Stimulated activated memory B cell treated with anti-CD40 and anti-IgM and Interleukin-4, amounts not matched to agents 10 μg/mL and 1 μg/mL and 100 μg/mL, for 72 hours (primary cell): ENCODE measurements around the gene TMEM145.
A peak's percentile ranks its signal among the peaks of the same experiment; 100 is the strongest.

Experiments
- ATAC-seq: fragments of 150-1000 bp; cut with Tn5 transposase; 2 replicates; pipeline ENCODE4 v1.10.0; 2021
- H3K27ac Mint-ChIP-seq: one replicate; pipeline ENCODE4 v1.8.0; 2022; ENCODE audit warnings: mild to moderate bottlenecking, mixed read lengths
- H3K27me3 Mint-ChIP-seq: one replicate; pipeline ENCODE4 v1.8.0; 2022; ENCODE audit warnings: mixed read lengths
- H3K36me3 Mint-ChIP-seq: one replicate; pipeline ENCODE4 v1.8.0; 2022; ENCODE audit warnings: mixed read lengths
- H3K4me1 Mint-ChIP-seq: one replicate; pipeline ENCODE4 v1.8.0; 2022; ENCODE audit warnings: mixed read lengths
- H3K4me3 Mint-ChIP-seq: one replicate; pipeline ENCODE4 v1.8.0; 2022; ENCODE audit warnings: mild to moderate bottlenecking, moderate library complexity, mixed read lengths
- H3K9me3 Mint-ChIP-seq: one replicate; pipeline ENCODE4 v1.8.0; 2022; ENCODE audit warnings: mixed read lengths

The TMEM145 gene

DNA sequence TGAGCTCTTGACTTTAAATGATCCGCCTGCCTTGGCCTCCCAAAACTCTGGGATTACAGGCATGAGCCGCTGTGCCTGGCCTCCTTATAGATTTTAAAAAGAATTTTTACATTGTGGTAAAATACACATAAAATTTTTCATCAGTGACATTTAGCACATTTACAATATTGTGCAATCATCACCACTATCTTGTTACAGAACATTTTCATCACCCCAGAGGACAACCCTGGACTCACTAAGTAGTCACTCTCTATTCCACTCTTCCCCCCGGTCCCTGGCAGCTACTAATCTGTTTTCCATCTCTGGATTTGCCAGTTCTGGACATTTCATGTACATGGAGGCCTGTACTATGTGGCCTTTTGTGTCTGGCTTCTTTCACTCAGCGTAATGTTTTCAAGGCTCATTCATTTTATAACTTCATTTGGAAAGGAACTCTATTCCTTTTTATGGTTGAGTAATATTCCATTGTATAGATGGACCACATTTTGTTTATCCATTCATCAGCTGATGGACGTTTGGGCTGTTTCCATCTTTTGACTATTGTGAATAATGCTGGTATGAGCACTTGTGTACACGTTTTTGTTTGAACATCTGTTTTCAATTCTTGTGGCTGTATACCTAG is 32.2 kb downstream of the TMEM145 start:
- no peak overlapping the region for H3K27ac Mint-ChIP-seq
- no peak for ATAC-seq
- no peaks in the 10 kb centered on the region for H3K4me1 Mint-ChIP-seq
- H3K9me3 Mint-ChIP-seq: no peaks in the 10 kb centered on the region
- peaks cover 46% of the 10 kb centered on the region for H3K36me3 Mint-ChIP-seq
- H3K4me3 Mint-ChIP-seq: no peak overlapping the region
- no peaks in the 10 kb centered on the region for H3K27me3 Mint-ChIP-seq

DNA sequence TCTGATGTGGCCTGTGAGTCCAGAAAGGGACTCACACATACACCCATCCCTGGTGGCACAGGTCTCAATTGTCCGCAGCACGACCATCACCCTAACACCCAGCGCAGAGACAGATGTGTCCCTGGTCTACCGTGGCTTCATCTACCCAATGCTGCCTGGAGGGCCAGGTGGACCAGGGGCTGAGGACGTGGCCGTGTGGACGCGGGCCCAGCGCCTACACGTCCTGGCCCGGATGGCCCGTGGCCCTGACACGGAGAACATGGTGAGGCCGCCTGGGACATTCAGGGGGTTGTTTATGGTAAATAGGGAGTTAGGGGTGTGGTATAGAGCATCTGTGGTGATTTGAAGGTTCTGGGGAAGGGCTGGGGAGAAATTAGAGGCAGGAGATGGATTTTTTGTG is 35.1 kb downstream of the TMEM145 start:
- H3K4me3 Mint-ChIP-seq: no peak overlapping the region
- no peak for ATAC-seq
- peaks cover 11% of the 10 kb centered on the region for H3K4me1 Mint-ChIP-seq
- H3K27me3 Mint-ChIP-seq: no peaks in the 10 kb centered on the region
- H3K27ac Mint-ChIP-seq: no peak overlapping the region
- no peaks in the 10 kb centered on the region for H3K9me3 Mint-ChIP-seq
- H3K36me3 Mint-ChIP-seq: peaks cover 49% of the 10 kb centered on the region

DNA sequence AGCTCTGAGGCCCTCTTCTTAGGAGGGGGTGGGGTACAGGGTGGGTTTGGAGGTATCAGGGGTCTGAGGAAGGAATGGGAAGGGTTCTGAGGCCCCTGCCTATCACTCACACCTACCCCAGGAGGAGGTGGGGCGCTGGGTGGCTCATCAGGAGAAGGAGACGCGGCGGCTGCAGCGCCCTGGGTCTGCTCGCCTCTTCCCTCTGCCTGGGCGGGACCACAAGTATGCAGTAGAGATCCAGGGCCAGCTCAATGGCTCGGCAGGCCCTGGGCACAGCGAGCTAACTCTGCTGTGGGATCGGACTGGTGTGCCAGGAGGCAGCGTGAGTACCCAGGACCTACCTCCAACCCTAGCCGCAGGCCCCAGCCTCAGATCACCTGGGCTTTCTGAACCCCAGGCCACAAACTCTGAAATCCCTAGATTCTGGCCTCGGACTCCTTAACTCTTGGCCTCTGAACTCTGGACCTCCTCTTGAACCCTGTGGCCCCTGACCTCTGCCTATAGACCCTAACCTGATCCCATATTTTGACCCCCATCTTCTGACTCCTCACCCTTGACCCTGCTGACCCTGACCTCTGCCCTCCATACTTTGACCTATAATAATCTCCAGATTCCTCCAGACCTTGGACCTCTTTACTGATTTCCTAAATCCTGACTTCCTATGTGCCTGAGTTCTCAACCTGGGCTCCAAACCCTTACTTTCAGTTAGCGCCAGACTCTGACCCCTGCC is 36.4 kb downstream of the TMEM145 start:
- H3K4me3 Mint-ChIP-seq: no peak overlapping the region
- no peaks in the 10 kb centered on the region for H3K9me3 Mint-ChIP-seq
- ATAC-seq: no peak
- H3K27me3 Mint-ChIP-seq: no peaks in the 10 kb centered on the region
- H3K27ac Mint-ChIP-seq: no peak overlapping the region
- H3K4me1 Mint-ChIP-seq: peaks cover 11% of the 10 kb centered on the region
- H3K36me3 Mint-ChIP-seq: peaks cover 49% of the 10 kb centered on the region

DNA sequence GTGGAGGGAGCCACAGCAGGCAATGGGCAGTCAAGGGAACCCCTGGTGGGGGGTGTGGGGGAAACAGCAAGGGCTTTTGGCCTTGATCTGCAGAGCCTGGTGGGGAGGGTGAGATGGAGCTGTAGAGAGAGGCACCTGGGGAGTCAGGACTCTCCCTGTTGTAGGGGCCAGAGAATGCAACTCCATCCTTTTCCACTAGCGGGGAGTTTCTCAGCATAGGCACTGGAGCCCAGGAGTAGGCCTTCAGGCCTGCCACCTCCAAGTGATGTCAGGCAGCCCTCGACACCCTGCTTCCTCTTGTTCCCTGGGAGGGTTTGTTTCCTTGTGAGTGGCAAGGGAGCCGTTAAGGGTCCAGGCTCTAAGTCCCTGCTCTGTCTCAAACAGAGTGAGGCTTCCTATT is 37.3 kb downstream of the TMEM145 start:
- Mint-ChIP-seq H3K4me3 (no peak overlapping the region), H3K4me1 (peaks cover 11% of the 10 kb centered on the region), H3K27me3 (no peaks in the 10 kb centered on the region), H3K27ac (no peak overlapping the region), H3K36me3 (peaks cover 46% of the 10 kb centered on the region), H3K9me3 (no peaks in the 10 kb centered on the region)
- ATAC-seq: no peak

DNA sequence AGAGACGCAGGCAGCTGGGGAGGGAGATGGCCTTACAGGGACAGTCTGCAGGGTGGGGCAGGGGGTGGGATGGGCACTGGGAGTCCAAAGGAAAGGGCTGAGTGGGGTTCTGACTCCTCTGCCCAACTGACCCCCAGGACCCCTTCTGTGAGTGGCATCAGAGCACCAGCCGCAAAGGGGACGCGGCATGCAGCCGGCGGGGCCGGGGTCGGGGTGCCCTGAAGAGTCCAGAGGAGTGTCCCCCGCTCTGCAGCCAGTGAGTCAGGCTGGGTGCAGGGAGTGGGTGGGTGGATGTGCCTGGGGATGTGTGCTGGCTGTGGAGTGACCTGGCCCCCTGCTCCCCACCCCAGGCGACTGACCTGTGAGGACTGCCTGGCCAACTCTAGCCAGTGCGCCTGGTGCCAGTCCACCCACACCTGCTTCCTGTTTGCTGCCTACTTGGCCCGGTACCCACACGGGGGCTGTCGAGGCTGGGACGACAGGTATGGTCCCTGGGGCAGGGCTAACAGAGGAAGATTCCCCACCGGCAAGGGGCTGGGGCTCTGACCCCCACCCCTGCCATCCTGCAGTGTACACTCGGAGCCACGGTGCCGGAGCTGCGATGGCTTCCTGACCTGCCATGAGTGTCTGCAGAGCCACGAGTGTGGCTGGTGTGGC is 38.1 kb downstream of the TMEM145 start:
- H3K4me1 Mint-ChIP-seq: peaks cover 11% of the 10 kb centered on the region
- H3K36me3 Mint-ChIP-seq: peaks cover 47% of the 10 kb centered on the region
- H3K9me3 Mint-ChIP-seq: no peaks in the 10 kb centered on the region
- H3K27me3 Mint-ChIP-seq: no peaks in the 10 kb centered on the region
- H3K27ac Mint-ChIP-seq: no peak overlapping the region
- no peak for ATAC-seq
- no peak overlapping the region for H3K4me3 Mint-ChIP-seq

DNA sequence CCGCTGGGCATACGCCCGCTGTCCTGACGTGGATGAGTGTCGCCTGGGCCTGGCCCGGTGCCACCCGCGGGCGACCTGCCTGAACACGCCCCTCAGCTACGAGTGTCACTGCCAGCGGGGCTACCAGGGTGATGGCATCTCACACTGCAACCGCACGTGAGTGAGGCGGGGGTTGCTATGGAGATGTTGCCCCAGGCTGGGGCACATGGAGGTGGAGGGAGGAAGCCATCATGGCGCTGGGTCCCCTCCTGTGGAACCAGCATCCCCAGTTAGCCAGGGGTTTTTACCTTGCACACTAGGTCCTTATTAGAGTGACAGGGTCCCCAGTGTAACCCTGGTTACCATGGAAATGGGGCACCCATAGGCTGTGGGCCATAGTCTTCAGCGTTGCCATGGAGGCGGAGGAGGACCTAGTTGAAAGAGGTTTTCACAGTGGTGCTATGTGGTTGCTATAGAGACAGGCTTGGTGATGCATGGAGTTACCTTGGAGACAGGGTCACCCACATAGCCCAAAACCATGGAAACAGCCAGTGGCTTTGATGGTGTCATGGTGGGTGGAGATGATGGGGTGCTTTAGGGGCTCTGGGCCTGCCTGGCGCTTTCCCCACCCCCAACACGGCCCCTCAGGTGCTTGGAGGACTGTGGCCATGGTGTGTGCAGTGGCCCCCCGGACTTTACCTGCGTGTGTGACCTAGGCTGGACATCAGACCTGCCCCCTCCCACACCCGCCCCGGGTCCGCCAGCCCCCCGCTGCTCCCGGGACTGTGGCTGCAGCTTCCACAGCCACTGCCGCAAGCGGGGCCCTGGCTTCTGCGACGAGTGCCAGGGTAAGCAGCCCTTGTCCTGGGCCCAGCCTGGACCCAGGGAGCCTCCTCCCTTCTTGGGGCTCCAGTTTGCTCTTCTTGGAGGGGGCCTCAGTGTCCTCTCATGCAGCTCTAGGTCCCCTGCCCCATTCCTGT is 39.5 kb downstream of the TMEM145 start:
- Mint-ChIP-seq H3K27ac (no peak overlapping the region), H3K4me1 (peaks cover 14% of the 10 kb centered on the region), H3K9me3 (no peaks in the 10 kb centered on the region), H3K27me3 (no peaks in the 10 kb centered on the region), H3K4me3 (no peak overlapping the region), H3K36me3 (peaks cover 50% of the 10 kb centered on the region)
- ATAC-seq: peak; percentile 58

DNA sequence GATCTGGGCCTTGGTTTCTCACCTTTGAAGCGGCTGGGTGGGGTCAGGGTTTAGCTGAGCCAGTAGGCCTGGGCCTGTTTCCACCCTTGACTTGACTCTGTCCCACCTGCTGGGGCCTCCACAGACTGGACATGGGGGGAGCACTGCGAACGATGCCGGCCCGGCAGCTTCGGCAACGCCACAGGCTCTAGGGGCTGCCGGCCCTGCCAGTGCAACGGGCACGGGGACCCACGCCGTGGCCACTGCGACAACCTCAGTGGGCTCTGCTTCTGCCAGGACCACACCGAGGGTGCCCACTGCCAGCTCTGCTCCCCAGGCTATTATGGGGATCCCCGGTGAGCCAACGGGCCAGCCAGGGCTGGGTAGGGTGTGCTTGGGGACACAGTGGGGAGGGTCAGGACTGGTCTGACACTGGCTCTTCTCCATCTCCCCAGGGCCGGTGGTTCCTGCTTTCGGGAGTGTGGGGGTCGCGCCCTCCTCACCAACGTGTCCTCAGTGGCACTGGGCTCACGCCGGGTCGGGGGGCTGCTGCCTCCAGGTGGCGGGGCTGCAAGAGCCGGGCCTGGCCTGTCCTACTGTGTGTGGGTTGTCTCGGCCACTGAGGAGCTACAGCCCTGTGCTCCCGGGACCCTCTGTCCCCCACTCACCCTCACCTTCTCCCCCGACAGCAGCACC is 40.4 kb downstream of the TMEM145 start:
- Mint-ChIP-seq H3K4me1 (peaks cover 17% of the 10 kb centered on the region), H3K27ac (peak overlapping the region; percentile 6), H3K27me3 (no peaks in the 10 kb centered on the region), H3K36me3 (peaks cover 51% of the 10 kb centered on the region), H3K4me3 (no peak overlapping the region), H3K9me3 (no peaks in the 10 kb centered on the region)
- no peak for ATAC-seq

DNA sequence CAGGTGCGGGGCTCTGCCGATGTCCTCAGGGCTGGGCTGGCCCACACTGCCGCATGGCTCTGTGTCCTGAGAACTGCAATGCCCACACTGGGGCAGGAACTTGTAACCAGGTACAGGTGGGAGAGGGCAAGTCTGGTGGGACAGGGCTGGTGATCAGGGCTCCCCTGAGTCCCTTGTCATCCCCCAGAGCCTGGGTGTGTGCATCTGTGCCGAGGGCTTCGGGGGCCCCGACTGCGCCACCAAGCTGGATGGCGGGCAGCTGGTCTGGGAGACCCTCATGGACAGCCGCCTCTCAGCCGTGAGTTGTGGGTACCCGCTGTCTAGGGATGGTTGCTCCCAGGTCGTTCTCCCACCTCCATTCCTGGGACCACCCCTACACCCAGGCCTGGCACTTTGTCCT is 42.8 kb downstream of the TMEM145 start:
- Mint-ChIP-seq H3K36me3 (peaks cover 53% of the 10 kb centered on the region), H3K9me3 (no peaks in the 10 kb centered on the region), H3K27ac (no peak overlapping the region), H3K27me3 (no peaks in the 10 kb centered on the region), H3K4me1 (peaks cover 17% of the 10 kb centered on the region), H3K4me3 (no peak overlapping the region)
- ATAC-seq: no peak

DNA sequence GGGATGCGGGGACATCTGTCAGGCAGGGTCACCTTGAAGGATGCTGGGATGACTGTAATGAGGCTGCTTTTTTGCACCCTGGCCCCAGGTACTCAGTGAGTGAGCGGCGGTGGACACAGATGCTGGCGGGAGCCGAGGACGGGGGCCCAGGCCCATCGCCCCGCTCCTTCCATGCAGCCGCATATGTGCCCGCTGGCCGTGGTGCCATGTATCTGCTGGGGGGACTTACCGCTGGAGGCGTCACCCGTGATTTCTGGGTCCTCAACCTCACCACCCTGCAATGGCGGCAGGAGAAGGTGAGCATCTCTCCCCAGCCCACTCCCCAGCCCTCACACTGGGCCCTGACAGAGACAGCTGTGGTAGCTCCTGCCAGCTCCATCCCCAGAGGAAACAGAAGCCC is 43.6 kb downstream of the TMEM145 start:
- H3K36me3 Mint-ChIP-seq: peaks cover 58% of the 10 kb centered on the region
- no peaks in the 10 kb centered on the region for H3K9me3 Mint-ChIP-seq
- no peaks in the 10 kb centered on the region for H3K27me3 Mint-ChIP-seq
- no peak overlapping the region for H3K27ac Mint-ChIP-seq
- ATAC-seq: no peak
- peaks cover 21% of the 10 kb centered on the region for H3K4me1 Mint-ChIP-seq
- no peak overlapping the region for H3K4me3 Mint-ChIP-seq

DNA sequence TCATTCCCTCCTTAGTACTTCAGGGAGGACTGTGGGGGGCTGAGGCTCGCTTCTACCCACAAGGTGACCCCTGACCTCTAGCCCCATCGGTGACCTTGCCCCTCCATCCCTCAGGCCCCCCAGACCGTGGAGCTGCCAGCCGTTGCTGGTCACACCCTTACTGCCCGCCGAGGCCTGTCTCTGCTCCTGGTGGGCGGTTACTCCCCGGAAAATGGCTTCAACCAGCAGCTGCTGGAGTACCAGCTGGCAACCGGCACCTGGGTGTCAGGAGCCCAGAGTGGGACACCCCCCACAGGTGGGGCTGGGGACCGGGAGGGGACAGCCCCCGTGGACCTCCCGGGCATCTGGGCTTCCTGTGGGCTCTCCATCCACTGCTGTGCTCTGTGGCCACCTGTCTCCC is 44.2 kb downstream of the TMEM145 start:
- H3K4me3 Mint-ChIP-seq: no peak overlapping the region

DNA sequence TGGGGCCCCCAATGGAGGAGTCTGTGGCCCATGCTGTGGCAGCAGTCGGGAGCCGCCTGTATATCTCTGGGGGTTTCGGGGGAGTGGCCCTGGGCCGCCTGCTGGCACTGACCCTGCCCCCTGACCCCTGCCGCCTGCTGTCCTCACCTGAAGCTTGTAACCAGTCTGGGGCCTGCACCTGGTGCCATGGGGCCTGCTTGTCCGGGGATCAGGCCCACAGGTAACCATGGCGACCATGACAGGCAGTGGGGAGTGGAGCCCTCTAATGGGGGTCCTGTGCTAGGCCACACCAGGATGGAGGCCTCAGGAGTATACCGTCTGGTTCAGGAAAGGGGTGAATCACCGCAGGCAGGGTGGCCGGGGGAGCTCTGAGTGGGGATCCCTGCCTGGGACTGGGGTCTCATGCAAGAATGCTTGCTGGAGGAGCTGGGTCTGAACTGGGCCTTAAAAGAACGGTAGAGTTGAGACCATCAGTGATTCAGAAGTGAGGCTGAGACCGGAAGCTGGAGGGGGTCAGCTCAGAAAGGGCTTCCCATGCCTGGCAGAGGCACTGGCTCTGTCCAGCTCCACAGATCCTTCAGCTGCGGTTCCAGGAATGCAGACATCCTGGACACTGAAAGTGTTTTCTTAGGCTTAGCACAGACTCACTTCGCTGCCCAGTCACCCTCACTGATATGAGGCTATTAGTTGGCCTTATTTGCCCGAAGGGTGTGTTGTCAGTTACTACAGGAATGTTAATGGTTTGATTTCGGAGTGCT is 47.9 kb downstream of the TMEM145 start:
- ATAC-seq: no peak

More for the DNA sequence above, 44.2 kb downstream of the TMEM145 start:
- peak overlapping the region; percentile 49 for H3K27ac Mint-ChIP-seq
- H3K9me3 Mint-ChIP-seq: no peaks in the 10 kb centered on the region
- H3K27me3 Mint-ChIP-seq: no peaks in the 10 kb centered on the region
- peaks cover 54% of the 10 kb centered on the region for H3K36me3 Mint-ChIP-seq
- ATAC-seq: no peak
- peaks cover 17% of the 10 kb centered on the region for H3K4me1 Mint-ChIP-seq

DNA sequence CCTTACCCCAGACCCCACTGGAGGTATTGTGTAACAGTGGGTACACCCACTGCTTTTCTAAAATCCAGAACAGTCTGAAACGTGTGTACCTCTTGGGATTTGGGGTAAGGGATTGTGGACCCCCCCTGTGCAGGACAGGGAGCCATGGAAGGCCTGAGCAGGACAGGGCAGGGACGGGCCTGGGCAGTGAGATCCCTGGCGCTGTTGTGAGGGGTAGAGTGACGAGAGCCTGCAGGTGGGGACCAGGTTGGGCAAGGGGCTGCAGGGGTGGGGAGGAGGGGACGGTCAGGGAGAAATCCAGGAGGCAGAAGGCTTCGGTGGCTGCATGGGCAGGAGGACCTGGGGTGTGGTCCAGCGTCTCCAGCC is 48.4 kb downstream of the TMEM145 start:
- H3K27me3 Mint-ChIP-seq: no peaks in the 10 kb centered on the region
- H3K4me1 Mint-ChIP-seq: peaks cover 44% of the 10 kb centered on the region
- H3K4me3 Mint-ChIP-seq: no peak overlapping the region
- no peaks in the 10 kb centered on the region for H3K9me3 Mint-ChIP-seq
- H3K36me3 Mint-ChIP-seq: peaks cover 50% of the 10 kb centered on the region
- peak overlapping the region; percentile 73 for H3K27ac Mint-ChIP-seq
- no peak for ATAC-seq

More for the DNA sequence above, 47.9 kb downstream of the TMEM145 start:
- H3K36me3 Mint-ChIP-seq: peaks cover 55% of the 10 kb centered on the region
- H3K27ac Mint-ChIP-seq: peak overlapping the region; percentile 73
- H3K4me3 Mint-ChIP-seq: no peak overlapping the region
- H3K4me1 Mint-ChIP-seq: peaks cover 40% of the 10 kb centered on the region
- no peaks in the 10 kb centered on the region for H3K27me3 Mint-ChIP-seq
- H3K9me3 Mint-ChIP-seq: no peaks in the 10 kb centered on the region

DNA sequence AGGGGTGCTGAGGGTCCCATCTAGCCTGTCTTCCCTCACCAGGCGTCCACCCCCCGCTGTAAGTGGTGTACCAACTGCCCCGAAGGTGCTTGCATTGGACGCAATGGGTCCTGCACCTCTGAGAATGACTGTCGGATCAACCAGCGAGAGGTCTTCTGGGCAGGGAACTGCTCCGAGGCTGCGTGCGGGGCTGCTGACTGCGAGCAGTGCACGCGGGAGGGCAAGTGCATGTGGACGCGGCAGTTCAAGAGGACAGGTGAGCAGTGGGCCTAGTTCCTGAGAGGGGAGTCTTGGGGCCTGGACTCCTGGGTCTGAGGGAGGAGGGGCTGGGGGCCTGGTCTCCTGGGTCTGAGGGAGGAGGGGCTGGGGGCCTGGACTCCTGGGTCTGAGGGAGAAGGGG is 49.2 kb downstream of the TMEM145 start:
- H3K36me3 Mint-ChIP-seq: peaks cover 48% of the 10 kb centered on the region
- peaks cover 46% of the 10 kb centered on the region for H3K4me1 Mint-ChIP-seq
- no peak overlapping the region for H3K4me3 Mint-ChIP-seq
- no peaks in the 10 kb centered on the region for H3K27me3 Mint-ChIP-seq
- H3K27ac Mint-ChIP-seq: no peak overlapping the region
- H3K9me3 Mint-ChIP-seq: no peaks in the 10 kb centered on the region
- ATAC-seq: no peak

DNA sequence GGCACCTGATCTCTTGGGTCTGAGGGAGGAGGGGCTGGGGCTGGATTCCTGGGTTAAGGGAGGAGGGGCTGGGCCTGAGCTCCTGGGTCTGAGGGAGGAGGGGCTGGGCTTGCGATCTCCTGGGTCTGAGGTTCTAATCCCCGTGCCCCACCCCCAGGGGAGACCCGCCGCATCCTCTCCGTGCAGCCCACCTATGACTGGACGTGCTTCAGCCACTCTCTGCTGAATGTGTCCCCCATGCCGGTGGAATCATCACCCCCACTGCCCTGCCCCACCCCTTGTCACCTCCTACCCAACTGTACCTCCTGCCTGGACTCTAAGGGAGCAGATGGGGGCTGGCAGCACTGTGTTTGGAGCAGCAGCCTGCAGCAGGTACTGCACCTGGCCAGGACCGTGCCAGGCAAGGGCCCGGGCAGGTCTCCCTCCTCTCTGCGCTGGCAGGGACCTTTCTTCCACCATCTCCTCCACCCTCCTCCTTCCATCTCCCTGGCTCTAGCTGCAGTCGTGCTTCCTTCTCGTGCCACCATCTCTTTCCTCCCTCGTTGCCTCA is 49.9 kb downstream of the TMEM145 start:
- no peaks in the 10 kb centered on the region for H3K9me3 Mint-ChIP-seq
- peak overlapping the region; percentile 79 for H3K27ac Mint-ChIP-seq
- no peak for ATAC-seq
- no peak overlapping the region for H3K4me3 Mint-ChIP-seq
- peaks cover 48% of the 10 kb centered on the region for H3K36me3 Mint-ChIP-seq
- H3K4me1 Mint-ChIP-seq: peaks cover 40% of the 10 kb centered on the region
- H3K27me3 Mint-ChIP-seq: no peaks in the 10 kb centered on the region
